MM.1S (cell line): ENCODE data around the gene UBE3B.

ENCODE experiments used
- DNase-seq: peaks from one replicate; pipeline ENCODE4 v3.0.0-alpha.2; 2015
- H2AFZ ChIP-seq: fragments of 300-600 bp; sonication (generic); 2 replicates; pipeline ENCODE4 v1.6.0; 2016; ENCODE audit warnings: antibody characterized with exemption, low read length
- H3F3A ChIP-seq: fragments of 300-600 bp; sonication (generic); 2 replicates; pipeline ENCODE4 v1.6.1; 2016; ENCODE audit warnings: mild to moderate bottlenecking, antibody characterized with exemption, low read length, moderate library complexity, mixed read lengths; ENCODE audit not compliant: insufficient read depth
- H3K27ac ChIP-seq: fragments of 300-600 bp; sonication (generic); 2 replicates; pipeline ENCODE4 v1.5.1; 2016; ENCODE audit warnings: mild to moderate bottlenecking, low read length
- H3K27me3 ChIP-seq: fragments of 300-600 bp; sonication (generic); replicated peaks from 2 replicates; pipeline ENCODE4 v1.6.0; 2016; ENCODE audit warnings: low read length; ENCODE audit not compliant: insufficient read depth
- H3K36me3 ChIP-seq: fragments of 300-600 bp; sonication (generic); replicated peaks from 2 replicates; pipeline ENCODE4 v1.6.1; 2016; ENCODE audit warnings: mild to moderate bottlenecking, low read length, mixed read lengths; ENCODE audit not compliant: insufficient read depth
- H3K4me1 ChIP-seq: fragments of 300-600 bp; sonication (generic); 2 replicates; pipeline ENCODE4 v1.6.1; 2016; ENCODE audit warnings: low read length, mixed read lengths
- H3K4me2 ChIP-seq: fragments of 300-600 bp; sonication (generic); 2 replicates; pipeline ENCODE4 v1.6.0; 2016; ENCODE audit warnings: low read depth, low read length
- H3K4me3 ChIP-seq: fragments of 300-600 bp; sonication (generic); 2 replicates; pipeline ENCODE4 v1.5.1; 2016; ENCODE audit warnings: low read length, mixed read lengths
- H3K79me2 ChIP-seq: fragments of 300-600 bp; sonication (generic); 2 replicates; pipeline ENCODE4 v1.6.1; 2016; ENCODE audit warnings: mixed run types, low read length, mixed read lengths
- H3K9ac ChIP-seq: fragments of 300-600 bp; sonication (generic); 2 replicates; pipeline ENCODE4 v1.6.1; 2016; ENCODE audit warnings: low read length, mixed read lengths
- H3K9me2 ChIP-seq: fragments of 300-600 bp; sonication (generic); replicated peaks from 2 replicates; pipeline ENCODE4 v1.6.1; 2016; ENCODE audit warnings: mild to moderate bottlenecking, low read length, mixed read lengths; ENCODE audit not compliant: insufficient read depth
- H3K9me3 ChIP-seq: fragments of 300-600 bp; sonication (generic); replicated peaks from 2 replicates; pipeline ENCODE4 v1.6.1; 2016; ENCODE audit warnings: mild to moderate bottlenecking, low read length, mixed read lengths; ENCODE audit not compliant: insufficient read depth
- H4K20me1 ChIP-seq: fragments of 300-600 bp; sonication (generic); 2 replicates; pipeline ENCODE4 v1.6.1; 2016; ENCODE audit warnings: mild to moderate bottlenecking, low read length, moderate library complexity, mixed read lengths; ENCODE audit not compliant: insufficient read depth
- EZH2 ChIP-seq: fragments of 300-600 bp; sonication (generic); optimal IDR thresholded peaks from 2 replicates; pipeline ENCODE3; 2017; ENCODE audit warnings: low read depth, mild to moderate bottlenecking, antibody characterized with exemption, low read length, mixed read lengths
- EZH2phosphoT487 ChIP-seq: fragments of 300-600 bp; sonication (generic); IDR thresholded peaks from 2 replicates; pipeline ENCODE4 v1.6.1; 2018; ENCODE audit warnings: antibody characterized with exemption, low read length
- TF ChIP-seq, protein P1 (sequence below): fragments of 300-600 bp; sonication (generic); IDR thresholded peaks from 2 replicates; pipeline ENCODE4 v1.5.1; 2016; ENCODE audit warnings: antibody characterized with exemption, low read length, mixed read lengths

Gene UBE3B

DNA sequence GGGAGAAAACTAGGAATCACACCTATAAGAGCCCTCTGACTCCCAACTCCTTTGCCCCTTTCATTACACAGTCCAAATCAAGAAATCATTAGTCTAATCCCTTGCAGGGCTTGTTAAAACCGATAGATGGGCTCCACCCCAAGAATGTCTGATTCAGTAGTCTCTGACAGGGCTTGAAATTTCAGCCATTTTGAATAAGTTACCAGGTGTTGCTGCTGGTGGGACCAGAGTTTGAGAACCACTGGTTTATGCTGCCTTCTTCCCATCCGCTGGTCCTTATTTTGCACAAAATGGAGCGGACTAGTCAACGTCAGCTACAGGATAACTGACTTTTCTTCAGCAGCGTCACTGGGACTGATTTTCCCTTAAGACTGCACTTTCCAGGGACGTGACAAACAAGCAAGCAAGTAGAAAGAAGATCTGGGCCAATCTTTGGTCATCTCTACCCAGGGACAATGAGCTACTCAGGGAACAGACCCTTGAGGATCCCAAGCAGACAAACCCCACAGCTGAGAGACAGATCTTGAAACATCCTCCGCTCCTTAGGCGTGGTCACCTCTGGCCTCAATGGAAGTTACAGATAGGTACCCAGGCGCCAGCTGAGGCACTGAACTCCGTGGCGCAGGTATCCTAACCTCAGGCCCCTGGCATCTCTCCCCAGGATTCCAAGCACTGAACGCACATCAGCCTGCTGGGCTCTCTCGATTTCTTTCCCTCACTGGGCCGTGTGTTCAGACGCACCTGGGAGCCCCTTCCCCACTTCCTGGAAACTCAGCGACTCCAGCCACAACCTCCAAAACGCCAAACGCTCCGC, 1.2 kb upstream of the UBE3B start:
- Histone ChIP-seq H2AFZ (peak overlapping the region; percentile 92), H4K20me1 (no peaks in the 10 kb centered on the region), H3F3A (no peaks in the 10 kb centered on the region), H3K27ac (no peak overlapping the region), H3K79me2 (peaks cover 85% of the 10 kb centered on the region), H3K9me3 (no peaks in the 10 kb centered on the region), H3K4me3 (peak overlapping the region; percentile 86), H3K36me3 (no peaks in the 10 kb centered on the region), H3K27me3 (no peaks in the 10 kb centered on the region), H3K9ac (peak overlapping the region; percentile 92; the same call in 1 of the 2 replicates), H3K9me2 (no peaks in the 10 kb centered on the region), H3K4me2 (peak overlapping the region; percentile 69), H3K4me1 (peaks cover 9% of the 10 kb centered on the region)
- TF ChIP-seq EZH2, result no peak
- TF ChIP-seq, protein P1, sequence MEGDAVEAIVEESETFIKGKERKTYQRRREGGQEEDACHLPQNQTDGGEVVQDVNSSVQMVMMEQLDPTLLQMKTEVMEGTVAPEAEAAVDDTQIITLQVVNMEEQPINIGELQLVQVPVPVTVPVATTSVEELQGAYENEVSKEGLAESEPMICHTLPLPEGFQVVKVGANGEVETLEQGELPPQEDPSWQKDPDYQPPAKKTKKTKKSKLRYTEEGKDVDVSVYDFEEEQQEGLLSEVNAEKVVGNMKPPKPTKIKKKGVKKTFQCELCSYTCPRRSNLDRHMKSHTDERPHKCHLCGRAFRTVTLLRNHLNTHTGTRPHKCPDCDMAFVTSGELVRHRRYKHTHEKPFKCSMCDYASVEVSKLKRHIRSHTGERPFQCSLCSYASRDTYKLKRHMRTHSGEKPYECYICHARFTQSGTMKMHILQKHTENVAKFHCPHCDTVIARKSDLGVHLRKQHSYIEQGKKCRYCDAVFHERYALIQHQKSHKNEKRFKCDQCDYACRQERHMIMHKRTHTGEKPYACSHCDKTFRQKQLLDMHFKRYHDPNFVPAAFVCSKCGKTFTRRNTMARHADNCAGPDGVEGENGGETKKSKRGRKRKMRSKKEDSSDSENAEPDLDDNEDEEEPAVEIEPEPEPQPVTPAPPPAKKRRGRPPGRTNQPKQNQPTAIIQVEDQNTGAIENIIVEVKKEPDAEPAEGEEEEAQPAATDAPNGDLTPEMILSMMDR, result no peak
- TF ChIP-seq EZH2phosphoT487, result no peak
- DNase-seq, result no peak

DNA sequence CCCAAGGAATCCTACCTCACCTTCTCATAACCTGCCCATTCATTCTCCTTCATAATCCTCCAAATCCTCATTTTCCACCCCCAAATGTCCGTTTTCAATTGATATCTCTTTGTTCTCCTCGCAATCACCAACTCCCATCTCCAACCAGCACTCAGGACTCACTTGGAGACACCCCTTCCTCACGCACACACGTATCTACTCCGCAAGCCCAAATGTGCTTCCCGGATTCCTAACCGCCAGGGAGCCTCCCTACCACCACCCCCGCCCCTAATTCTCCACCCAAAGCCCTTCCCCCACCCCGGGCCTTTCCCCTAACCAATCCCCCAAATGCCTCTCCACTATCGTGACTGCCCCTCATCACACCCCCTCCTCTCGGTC, 638 bp upstream of the UBE3B start:
- no peaks in the 10 kb centered on the region for H3F3A ChIP-seq
- H4K20me1 ChIP-seq, result no peaks in the 10 kb centered on the region
- no peaks in the 10 kb centered on the region for H3K9me3 ChIP-seq
- peaks cover 85% of the 10 kb centered on the region for H3K79me2 ChIP-seq
- peaks cover 9% of the 10 kb centered on the region for H3K4me1 ChIP-seq
- TF ChIP-seq, protein P1, result no peak
- no peak for TF ChIP-seq EZH2
- no peak for TF ChIP-seq EZH2phosphoT487
- H3K36me3 ChIP-seq, result no peaks in the 10 kb centered on the region
- H3K4me3 ChIP-seq, result peak overlapping the region; percentile 86
- H3K9ac ChIP-seq, result peak overlapping the region; percentile 92
- peak overlapping the region; percentile 92 for H2AFZ ChIP-seq
- no peaks in the 10 kb centered on the region for H3K9me2 ChIP-seq
- DNase-seq, result no peak
- peak overlapping the region; percentile 67; the same call in 1 of the 2 replicates for H3K27ac ChIP-seq
- peak overlapping the region; percentile 69 for H3K4me2 ChIP-seq
- no peaks in the 10 kb centered on the region for H3K27me3 ChIP-seq

DNA sequence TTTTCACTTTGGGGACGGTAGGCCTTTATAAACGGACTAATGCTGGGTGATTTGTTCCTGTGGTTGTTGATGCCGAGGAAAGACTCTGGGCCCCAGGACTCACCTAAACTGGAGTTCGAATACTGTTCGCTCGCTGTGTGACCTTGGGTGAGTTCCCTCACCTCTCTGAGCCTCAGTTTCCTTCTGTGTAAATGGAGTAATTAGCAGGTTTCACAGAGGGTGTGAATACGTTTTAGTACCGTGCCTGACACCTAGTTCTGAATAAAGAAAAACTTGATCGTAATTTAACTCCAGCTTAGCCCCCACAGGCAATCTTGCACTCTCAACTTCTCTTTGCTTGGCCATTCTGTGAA, 505 bp downstream of the UBE3B start:
- no peaks in the 10 kb centered on the region for H3K36me3 ChIP-seq
- H2AFZ ChIP-seq, result peak overlapping the region; percentile 92
- H3K9me2 ChIP-seq, result no peaks in the 10 kb centered on the region
- H4K20me1 ChIP-seq, result no peaks in the 10 kb centered on the region
- no peak for DNase-seq
- peaks cover 76% of the 10 kb centered on the region for H3K79me2 ChIP-seq
- no peak overlapping the region for H3K27ac ChIP-seq
- TF ChIP-seq EZH2 (no peak), EZH2phosphoT487 (no peak)
- TF ChIP-seq, protein P1, result no peak
- H3K4me2 ChIP-seq, result peak overlapping the region; percentile 69
- peaks cover 9% of the 10 kb centered on the region for H3K4me1 ChIP-seq
- H3K4me3 ChIP-seq, result peak overlapping the region; percentile 86
- no peaks in the 10 kb centered on the region for H3K9me3 ChIP-seq
- no peaks in the 10 kb centered on the region for H3F3A ChIP-seq
- no peaks in the 10 kb centered on the region for H3K27me3 ChIP-seq
- peak overlapping the region; percentile 92 for H3K9ac ChIP-seq
